ENCODE measurements around the gene ANAPC16.

ANAPC16 gene

DNA sequence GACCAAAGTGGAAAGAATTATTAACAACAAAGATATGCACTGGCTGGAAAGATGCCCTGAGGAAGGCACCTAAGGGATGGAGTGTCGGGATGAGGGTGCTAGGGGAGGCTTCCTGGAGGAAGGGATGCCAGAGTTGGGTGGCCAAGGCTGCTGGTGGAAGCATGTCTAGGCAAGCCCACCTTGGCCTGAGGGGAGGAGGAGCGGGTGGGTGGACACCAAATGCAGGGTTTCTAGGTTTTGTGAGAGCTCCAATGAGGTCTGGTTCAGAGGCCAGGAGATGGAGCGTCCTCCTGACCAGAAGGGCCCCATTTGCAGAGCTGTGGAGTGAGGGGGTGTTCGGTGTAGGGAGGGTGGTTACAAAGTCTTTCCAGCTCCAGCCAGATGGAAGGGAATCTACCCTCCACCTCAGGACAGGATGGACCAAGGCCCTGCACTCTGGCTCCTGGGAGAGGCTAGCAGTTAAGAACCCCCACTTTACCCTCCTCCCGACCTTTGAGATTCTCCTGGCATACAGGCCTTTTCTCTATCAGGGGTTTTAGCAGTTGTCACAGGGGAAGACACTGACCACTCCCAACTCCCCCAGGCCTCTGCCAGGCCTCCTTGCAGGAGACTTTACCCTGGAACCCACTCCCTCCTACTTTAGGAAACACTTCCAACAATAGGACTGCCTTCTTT lies 54.9 kb downstream of the ANAPC16 start:
- Histone ChIP-seq H3K23ac (ENCODE audit: low read length in 2 of 2) (no peak overlapping the region), H4K91ac (ENCODE audit: low read length) (peak overlapping the region; percentile 64), H3K18ac (ENCODE audit: low read depth in 1 of 2, low read length in 2 of 2) (peak overlapping the region; percentile 25 to 89), H3K4me2 (ENCODE audit: low read length, poor library complexity, severe bottlenecking) (no peak overlapping the region), H2AK5ac (ENCODE audit: low read length, severe bottlenecking) (peak overlapping the region; percentile 0), H2BK12ac (ENCODE audit: low read length in 2 of 2) (peak overlapping the region; percentile 64 to 95), H3K27me3 (ENCODE audit: control insufficient read depth in 1 of 2, insufficient read depth in 1 of 2, low read length in 2 of 2) (no peaks in the 10 kb centered on the region), H2AFZ (ENCODE audit: low read depth, low read length) (no peak overlapping the region), H2BK5ac (ENCODE audit: low read depth, low read length, poor library complexity, severe bottlenecking) (no peak overlapping the region), H3K9ac (ENCODE audit: low read length) (no peak overlapping the region), H3K4ac (ENCODE audit: low read depth in 1 of 2, low read length in 2 of 2) (peak overlapping the region; percentile 13 to 92), H2BK15ac (ENCODE audit: low read depth, poor library complexity, severe bottlenecking) (peak overlapping the region; percentile 87), H2BK120ac (ENCODE audit: low read depth, low read length) (peak overlapping the region; percentile 84), H3K27ac (ENCODE audit: low read length, poor library complexity, severe bottlenecking) (no peak overlapping the region), H3K4me3 (ENCODE audit: insufficient read depth in 1 of 2, low read depth in 1 of 2, low read length in 2 of 2) (no peak overlapping the region), H3K14ac (ENCODE audit: low read length in 2 of 2) (no peak overlapping the region), H3K79me1 (replicated peaks; ENCODE audit: low read length, poor library complexity, severe bottlenecking) (no peaks in the 10 kb centered on the region), H3K4me1 (ENCODE audit: control insufficient read depth, insufficient read depth, low read depth, low read length) (peaks cover 13% of the 10 kb centered on the region), H3K36me3 (ENCODE audit: control insufficient read depth in 1 of 2, insufficient read depth in 2 of 2, low read depth in 1 of 2, low read length in 2 of 2) (peaks cover 11 to 16% of the 10 kb centered on the region in 2 experiments), H3K9me3 (ENCODE audit: control insufficient read depth, low read length) (no peaks in the 10 kb centered on the region), H4K8ac (ENCODE audit: low read length) (peak overlapping the region; percentile 80)
- DNase-seq, result no peak
- 91% methylated on average over 5 of the region's 5 CpGs for WGBS

- DNase-seq, result peak; percentile 99
- Histone ChIP-seq H4K91ac (ENCODE audit: low read length) (peak overlapping the region; percentile 100), H2BK120ac (ENCODE audit: low read depth, low read length) (peak overlapping the region; percentile 98), H2BK15ac (ENCODE audit: low read depth, poor library complexity, severe bottlenecking) (peak overlapping the region; percentile 60), H3K27ac (ENCODE audit: low read length, poor library complexity, severe bottlenecking) (peak overlapping the region; percentile 98), H3K79me1 (replicated peaks; ENCODE audit: low read length, poor library complexity, severe bottlenecking) (peaks cover 2% of the 10 kb centered on the region), H3K9ac (ENCODE audit: low read length) (peak overlapping the region; percentile 92), H2BK5ac (ENCODE audit: low read depth, low read length, poor library complexity, severe bottlenecking) (peak overlapping the region; percentile 88), H3K4me2 (ENCODE audit: low read length, poor library complexity, severe bottlenecking) (peak overlapping the region; percentile 93), H3K4ac (ENCODE audit: low read depth in 1 of 2, low read length in 2 of 2) (peak overlapping the region; percentile 98 to 100), H3K14ac (ENCODE audit: low read length in 2 of 2) (peak overlapping the region in 1 of 2 experiments; percentile 99), H2AK5ac (ENCODE audit: low read length, severe bottlenecking) (peak overlapping the region; percentile 89), H3K4me3 (ENCODE audit: insufficient read depth in 1 of 2, low read depth in 1 of 2, low read length in 2 of 2) (peak overlapping the region; percentile 62 to 87), H4K8ac (ENCODE audit: low read length) (peak overlapping the region; percentile 95), H3K23ac (ENCODE audit: low read length in 2 of 2) (peak overlapping the region in 1 of 2 experiments; percentile 96), H3K27me3 (ENCODE audit: control insufficient read depth in 1 of 2, insufficient read depth in 1 of 2, low read length in 2 of 2) (no peaks in the 10 kb centered on the region), H2BK12ac (ENCODE audit: low read length in 2 of 2) (peak overlapping the region; percentile 99), H3K4me1 (ENCODE audit: control insufficient read depth, insufficient read depth, low read depth, low read length) (peaks cover 22% of the 10 kb centered on the region), H3K9me3 (ENCODE audit: control insufficient read depth, low read length) (no peaks in the 10 kb centered on the region), H3K18ac (ENCODE audit: low read depth in 1 of 2, low read length in 2 of 2) (peak overlapping the region; percentile 95 to 99), H3K36me3 (ENCODE audit: control insufficient read depth in 1 of 2, insufficient read depth in 2 of 2, low read depth in 1 of 2, low read length in 2 of 2) (peaks cover 17 to 21% of the 10 kb centered on the region in 2 experiments), H2AFZ (ENCODE audit: low read depth, low read length) (peak overlapping the region; percentile 6)
- 2% methylated on average over 23 of the region's 28 CpGs for WGBS
Measured at GRCh38 chr10:72272689-72273409, 57.0 kb downstream of the ANAPC16 start.

DNA sequence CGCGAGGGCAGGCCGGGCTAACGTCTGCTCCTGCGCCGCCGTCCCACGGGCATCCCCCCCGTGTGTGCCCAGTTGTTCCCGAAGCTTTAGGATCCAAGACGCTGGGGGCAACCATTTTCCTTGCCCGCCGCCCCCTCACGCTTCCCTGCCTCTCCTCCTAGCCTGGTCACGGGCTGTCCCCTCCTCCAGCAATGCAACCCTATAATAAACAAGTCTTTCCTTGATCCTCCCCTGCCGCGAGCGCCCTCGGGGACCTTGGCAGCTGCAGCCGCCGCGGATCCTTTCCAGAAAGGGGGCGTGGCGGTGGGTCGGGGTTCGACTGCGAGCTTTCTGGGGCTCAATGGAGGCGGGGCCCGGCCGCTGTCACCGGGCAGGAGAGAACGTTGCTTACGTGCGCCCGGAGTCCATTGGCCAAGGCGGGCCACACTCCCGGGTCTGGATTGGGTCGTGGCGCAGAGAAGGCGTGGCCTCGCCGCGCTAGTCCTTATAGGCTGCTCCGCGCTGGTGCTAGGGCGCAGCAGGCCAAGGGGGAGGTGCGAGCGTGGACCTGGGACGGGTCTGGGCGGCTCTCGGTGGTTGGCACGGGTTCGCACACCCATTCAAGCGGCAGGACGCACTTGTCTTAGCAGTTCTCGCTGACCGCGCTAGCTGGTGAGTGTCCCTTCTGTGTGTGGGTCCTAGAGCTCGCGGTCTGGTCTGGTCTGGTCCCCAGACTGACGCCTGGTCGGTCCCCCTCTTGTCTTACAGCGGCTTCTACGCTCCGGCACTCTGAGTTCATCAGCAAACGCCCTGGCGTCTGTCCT lies 57.8 kb downstream of the ANAPC16 start, which contains the start of gene DDIT4:
DDIT4 (plus strand) TSS at position 515 of the 803 bp plus-strand sequence. CDS start 293 bp downstream, outside the sequence.
- Histone ChIP-seq H2BK12ac (ENCODE audit: low read length in 2 of 2) (peak within 1 kb of the TSS; percentile 99), H3K4me3 (ENCODE audit: insufficient read depth in 1 of 2, low read depth in 1 of 2, low read length in 2 of 2) (peak within 1 kb of the TSS; percentile 89 to 96), H3K9ac (ENCODE audit: low read length) (peak within 1 kb of the TSS; percentile 92), H4K91ac (ENCODE audit: low read length) (peak within 1 kb of the TSS; percentile 100), H3K27ac (ENCODE audit: low read length, poor library complexity, severe bottlenecking) (peak within 1 kb of the TSS; percentile 98), H3K79me1 (replicated peaks; ENCODE audit: low read length, poor library complexity, severe bottlenecking) (peaks cover 2% of the 10 kb centered on the region), H4K8ac (ENCODE audit: low read length) (peak within 1 kb of the TSS; percentile 95), H3K4me1 (ENCODE audit: control insufficient read depth, insufficient read depth, low read depth, low read length) (peaks cover 22% of the 10 kb centered on the region), H3K18ac (ENCODE audit: low read depth in 1 of 2, low read length in 2 of 2) (peak within 1 kb of the TSS; percentile 95 to 99), H2BK120ac (ENCODE audit: low read depth, low read length) (peak within 1 kb of the TSS; percentile 98), H3K27me3 (ENCODE audit: control insufficient read depth in 1 of 2, insufficient read depth in 1 of 2, low read length in 2 of 2) (no peaks in the 10 kb centered on the region), H2AK5ac (ENCODE audit: low read length, severe bottlenecking) (peak within 1 kb of the TSS; percentile 89), H3K9me3 (ENCODE audit: control insufficient read depth, low read length) (no peaks in the 10 kb centered on the region), H2BK15ac (ENCODE audit: low read depth, poor library complexity, severe bottlenecking) (peak within 1 kb of the TSS; percentile 60), H2AFZ (ENCODE audit: low read depth, low read length) (peak within 1 kb of the TSS; percentile 6), H3K14ac (ENCODE audit: low read length in 2 of 2) (peak within 1 kb of the TSS in 1 of 2 experiments; percentile 99), H3K4me2 (ENCODE audit: low read length, poor library complexity, severe bottlenecking) (peak within 1 kb of the TSS; percentile 93), H3K36me3 (ENCODE audit: control insufficient read depth in 1 of 2, insufficient read depth in 2 of 2, low read depth in 1 of 2, low read length in 2 of 2) (peaks cover 15 to 21% of the 10 kb centered on the region in 2 experiments), H3K4ac (ENCODE audit: low read depth in 1 of 2, low read length in 2 of 2) (peak within 1 kb of the TSS; percentile 98 to 100), H3K23ac (ENCODE audit: low read length in 2 of 2) (peak within 1 kb of the TSS in 1 of 2 experiments; percentile 96), H2BK5ac (ENCODE audit: low read depth, low read length, poor library complexity, severe bottlenecking) (peak within 1 kb of the TSS; percentile 96)
- peak; percentile 99 for DNase-seq
- under 1% methylated on average over 66 of the region's 67 CpGs for WGBS

Data from mesenchymal stem cell (in vitro differentiated cells and primary cell).